Measurements from ENCODE around the gene B3GLCT. TPM values are rescaled to one million over a fixed set of nuclear protein-coding genes. Genes with fewer than 3 reads are reported as not detected.

Gene B3GLCT
- total RNA-seq, 1 donor from 2014 or later = 12.7 TPM

DNA sequence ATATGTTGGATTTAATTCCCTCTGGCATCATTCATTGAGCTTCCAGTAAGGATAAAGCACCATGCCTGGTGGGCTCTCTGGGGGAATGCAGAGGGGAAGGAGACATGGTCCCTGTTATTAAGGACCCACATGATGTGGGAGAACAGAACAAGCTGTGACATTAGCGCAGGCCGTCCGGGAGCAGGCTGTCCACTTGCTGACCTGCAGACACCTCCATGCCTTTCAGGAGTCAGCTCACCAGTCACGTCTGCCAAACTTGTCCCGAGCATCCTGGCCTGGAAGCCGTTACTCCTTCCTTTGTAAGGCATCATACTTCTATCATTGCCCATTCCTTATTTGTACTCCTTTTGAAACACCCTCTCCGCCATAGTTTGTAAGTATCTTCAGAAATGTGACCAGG lies 23.4 kb downstream of the B3GLCT start:
- Mint-ChIP-seq H3K4me1 (ENCODE audit: low read depth) (peaks cover 10% of the 10 kb centered on the region), H3K36me3 (ENCODE audit: low read depth) (no peaks in the 10 kb centered on the region), H3K27me3 (ENCODE audit: low read depth) (no peaks in the 10 kb centered on the region), H3K27ac (ENCODE audit: unreplicated experiment) (no peak overlapping the region), H3K4me3 (ENCODE audit: unreplicated experiment) (no peak overlapping the region), H3K9me3 (ENCODE audit: low read depth) (no peaks in the 10 kb centered on the region)
- DNase-seq (ENCODE audit: low spot score) = no peak
- TF ChIP-seq CTCF (IDR thresholded peaks at IDR 0.05) = no peak

DNA sequence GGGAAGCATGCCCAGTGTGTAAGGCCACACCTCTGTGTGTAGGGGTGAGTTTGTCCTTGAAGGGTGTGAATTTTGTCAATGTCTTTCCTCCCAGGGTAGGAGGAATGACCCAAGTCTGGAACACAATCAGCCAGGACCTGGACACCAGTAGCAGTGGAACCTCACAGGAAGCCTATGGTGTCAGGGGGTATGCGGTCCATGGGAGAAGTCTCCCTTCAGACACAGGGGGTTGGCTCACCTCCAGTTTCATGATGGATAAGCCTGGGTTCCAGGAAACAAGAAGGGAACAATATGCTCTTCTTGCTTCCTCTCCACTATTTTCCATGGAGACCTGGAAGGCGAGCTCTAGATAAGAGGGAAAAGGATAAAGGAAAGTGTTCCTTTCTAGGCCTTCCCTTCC lies 23.9 kb downstream of the B3GLCT start:
- H3K4me3 Mint-ChIP-seq (ENCODE audit: unreplicated experiment) = no peak overlapping the region
- TF ChIP-seq CTCF (IDR thresholded peaks at IDR 0.05) = no peak
- DNase-seq (ENCODE audit: low spot score) = no peak
- peaks cover 10% of the 10 kb centered on the region for H3K4me1 Mint-ChIP-seq (ENCODE audit: low read depth)
- H3K27me3 Mint-ChIP-seq (ENCODE audit: low read depth) = no peaks in the 10 kb centered on the region
- H3K27ac Mint-ChIP-seq (ENCODE audit: unreplicated experiment) = no peak overlapping the region
- no peaks in the 10 kb centered on the region for H3K9me3 Mint-ChIP-seq (ENCODE audit: low read depth)
- H3K36me3 Mint-ChIP-seq (ENCODE audit: low read depth) = no peaks in the 10 kb centered on the region

DNA sequence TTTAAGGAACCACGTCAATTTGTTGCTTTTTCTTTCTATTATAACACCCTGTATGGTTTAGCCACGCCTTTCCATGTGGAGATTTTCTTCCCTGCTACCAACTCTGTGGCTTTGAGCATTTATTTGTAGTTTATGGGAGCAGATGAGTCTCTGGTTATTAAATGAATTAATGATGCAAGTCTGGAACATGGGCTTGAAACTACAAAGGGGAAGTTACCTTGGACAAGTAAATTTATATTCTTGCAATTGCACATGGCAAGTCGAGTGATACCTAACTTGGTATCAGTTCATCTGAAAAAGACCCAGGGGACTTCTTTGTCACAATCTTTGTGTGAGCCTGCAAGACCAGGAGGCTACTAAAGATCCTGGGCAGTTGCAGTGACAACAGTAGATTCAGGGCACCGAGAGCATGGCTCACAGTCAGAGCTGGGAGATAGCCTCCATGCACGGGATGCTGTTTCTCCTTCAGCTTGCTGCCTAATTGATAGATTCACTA lies 24.4 kb downstream of the B3GLCT start:
- H3K4me3 Mint-ChIP-seq (ENCODE audit: unreplicated experiment) = no peak overlapping the region
- no peaks in the 10 kb centered on the region for H3K9me3 Mint-ChIP-seq (ENCODE audit: low read depth)
- no peaks in the 10 kb centered on the region for H3K27me3 Mint-ChIP-seq (ENCODE audit: low read depth)
- peaks cover 10% of the 10 kb centered on the region for H3K4me1 Mint-ChIP-seq (ENCODE audit: low read depth)
- no peak overlapping the region for H3K27ac Mint-ChIP-seq (ENCODE audit: unreplicated experiment)
- TF ChIP-seq CTCF (IDR thresholded peaks at IDR 0.05) = no peak
- no peaks in the 10 kb centered on the region for H3K36me3 Mint-ChIP-seq (ENCODE audit: low read depth)
- DNase-seq (ENCODE audit: low spot score) = no peak

DNA sequence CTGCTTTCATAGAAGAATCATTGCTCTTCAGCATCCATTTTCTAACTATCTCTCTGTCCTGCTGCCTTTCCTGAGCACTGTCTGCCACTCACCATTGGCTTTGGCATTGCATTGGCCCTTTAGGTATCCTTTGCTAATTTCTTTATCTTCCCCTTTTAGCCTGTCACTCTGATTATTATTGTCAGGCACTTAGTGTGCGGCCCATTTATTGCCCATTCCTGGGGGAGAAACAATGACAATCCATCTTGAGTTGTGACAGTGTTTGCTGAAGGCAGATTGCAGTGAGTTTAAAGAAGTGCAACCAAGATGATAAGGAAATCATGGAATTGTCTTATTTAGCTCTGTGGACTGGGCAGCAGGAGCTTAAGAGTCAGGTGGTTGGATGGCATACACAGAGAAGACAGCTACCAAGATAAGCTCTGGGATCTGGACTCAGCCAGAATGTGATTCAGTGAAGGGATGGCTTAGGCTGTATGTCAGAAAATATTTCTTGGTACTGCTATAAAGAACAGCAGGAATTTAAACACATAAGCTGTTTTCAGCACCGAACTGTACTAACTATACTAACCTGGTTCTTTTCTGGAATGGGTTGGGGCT lies 25.3 kb downstream of the B3GLCT start:
- no peak for DNase-seq (ENCODE audit: low spot score)
- Mint-ChIP-seq H3K4me1 (ENCODE audit: low read depth) (peaks cover 10% of the 10 kb centered on the region), H3K4me3 (ENCODE audit: unreplicated experiment) (no peak overlapping the region), H3K27ac (ENCODE audit: unreplicated experiment) (no peak overlapping the region), H3K9me3 (ENCODE audit: low read depth) (no peaks in the 10 kb centered on the region), H3K27me3 (ENCODE audit: low read depth) (no peaks in the 10 kb centered on the region), H3K36me3 (ENCODE audit: low read depth) (no peaks in the 10 kb centered on the region)
- no peak for TF ChIP-seq CTCF (IDR thresholded peaks at IDR 0.05)

- TF ChIP-seq CTCF (IDR thresholded peaks at IDR 0.05) = no peak
- no peak for DNase-seq (ENCODE audit: low spot score)
- Mint-ChIP-seq H3K9me3 (ENCODE audit: low read depth) (no peaks in the 10 kb centered on the region), H3K27me3 (ENCODE audit: low read depth) (no peaks in the 10 kb centered on the region), H3K4me1 (ENCODE audit: low read depth) (peaks cover 10% of the 10 kb centered on the region), H3K36me3 (ENCODE audit: low read depth) (no peaks in the 10 kb centered on the region), H3K27ac (ENCODE audit: unreplicated experiment) (no peak overlapping the region), H3K4me3 (ENCODE audit: unreplicated experiment) (no peak overlapping the region)
Measured at GRCh38 chr13:31225998-31226675, 26.4 kb downstream of the B3GLCT start.

Data from chondrocyte (in vitro differentiated cells).